ENCODE data around the gene NYNRIN. TPM values are rescaled to one million over a fixed set of nuclear protein-coding genes. Genes with fewer than 3 reads are reported as not detected.
A peak's percentile ranks its signal among the peaks of the same experiment; 100 is the strongest.

Gene NYNRIN
- total and polyA plus RNA-seq, 2 donors (not counting 3 experiments of a cell fraction or from before 2014, with no cell fraction given): 37.2 to 42.8 TPM

DNA sequence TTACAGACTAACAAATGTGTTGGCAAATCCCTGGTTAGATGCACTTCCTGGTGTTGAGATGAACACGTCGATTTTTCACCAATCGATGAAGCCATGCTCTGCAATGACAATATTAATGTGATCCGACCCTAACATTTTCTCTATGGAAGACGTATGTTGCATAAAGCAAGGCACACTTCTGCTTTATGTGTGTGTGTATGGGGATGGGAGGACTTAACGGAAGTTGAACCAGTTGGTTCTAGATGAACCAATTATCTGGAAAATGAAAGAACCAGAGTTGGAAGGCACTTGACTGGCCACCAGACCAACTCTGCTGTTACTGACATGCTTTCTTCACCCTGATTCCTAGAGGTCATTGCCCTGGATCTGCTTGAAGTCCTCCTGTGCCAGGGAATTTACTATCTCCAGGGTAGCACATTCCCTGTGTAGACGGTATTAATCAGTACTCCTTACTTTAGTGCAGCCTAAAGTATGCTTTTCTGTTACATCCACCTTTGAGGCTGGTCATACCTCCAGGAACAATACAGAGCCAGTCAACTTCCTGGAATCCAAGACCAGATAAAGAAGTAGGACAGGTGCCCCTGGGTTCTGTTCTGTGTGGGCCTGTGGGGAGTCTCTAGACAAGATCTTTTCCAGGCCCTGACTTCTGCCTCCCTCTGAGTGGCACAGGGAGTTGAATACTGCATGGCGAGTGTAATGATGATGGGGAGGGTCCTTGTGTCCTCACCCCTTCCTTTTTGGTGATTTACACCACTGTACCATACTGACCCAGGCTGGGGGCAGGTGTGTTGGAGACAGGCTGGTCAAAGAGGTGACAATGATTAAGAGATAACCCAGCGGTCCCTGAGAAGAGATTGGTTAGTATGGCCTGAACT lies 39.7 kb downstream of the NYNRIN start:
- H2AFZ ChIP-seq (ENCODE audit: low read depth, low read length): no peak overlapping the region
- no peaks in the 10 kb centered on the region for H3K9me3 ChIP-seq (replicated peaks; ENCODE audit: control insufficient read depth, insufficient read depth, low read length)
- ChIA-PET POLR2A (no interaction called here), CTCF (interaction anchor here (1.3 to 10.2 kb wide), 5 partner anchors 72 to 141 kb away, joined by 3 to 811 read pairs (median 28); partner anchors contain the start of genes ADCY4, CIDEB and RIPK3)
- FAIRE-seq (no peak), DNase-seq (ENCODE audit: low read depth, low spot score) (no peak)
- H3K27ac ChIP-seq (ENCODE audit: insufficient read depth, low read depth, low read length): no peak overlapping the region
- dilution Hi-C loops (cut with MboI; ENCODE audit: extremely low pct_ligation_motif_present, low sequenced_read_pairs): no loop called here
- no peaks in the 10 kb centered on the region for H3K27me3 ChIP-seq (ENCODE audit: control insufficient read depth in 2 of 2, insufficient read depth in 2 of 2, low read length in 2 of 2)
- intact Hi-C loops (cut with micrococcal nuclease): no loop called here
- no peaks in the 10 kb centered on the region for H3K9me1 ChIP-seq (replicated peaks; ENCODE audit: control insufficient read depth, extremely low read depth, insufficient read depth, low read length)
- H3K4me1 ChIP-seq (ENCODE audit: control insufficient read depth, extremely low read depth, insufficient read depth, low read length): peaks cover 39% of the 10 kb centered on the region
- H3K4me2 ChIP-seq (ENCODE audit: insufficient read depth, low read length): no peak overlapping the region
- H3K4me3 ChIP-seq (replicated peaks in 1 of 3; ENCODE audit: insufficient read depth in 1 of 3, low read depth in 1 of 3, low read length in 3 of 3): no peak overlapping the region
- H4K20me1 ChIP-seq (replicated peaks; ENCODE audit: control insufficient read depth, extremely low read depth, insufficient read depth, low read length): no peaks in the 10 kb centered on the region
- H3K79me2 ChIP-seq (ENCODE audit: control insufficient read depth, insufficient read depth, low read length): peaks cover 3% of the 10 kb centered on the region
- TSS peak; percentile 0 for BruUV-seq (replicated peaks)
- TF ChIP-seq POLR2A (IDR thresholded peaks at IDR 0.05; ENCODE audit: low read depth, low read length) (no peak), EZH2 (IDR thresholded peaks at IDR 0.05; ENCODE audit: borderline replicate concordance, low read depth, low read length, severe bottlenecking) (no peak), GATA2 (IDR thresholded peaks at IDR 0.05; ENCODE audit: insufficient read depth, insufficient read length, low read depth, low read length) (no peak), POLR2AphosphoS5 (IDR thresholded peaks at IDR 0.05; ENCODE audit: insufficient read depth, low read depth, low read length) (no peak), MYC (IDR thresholded peaks at IDR 0.05; ENCODE audit: low read depth, low read length) (no peak), JUN (IDR thresholded peaks at IDR 0.05; ENCODE audit: borderline replicate concordance, insufficient read depth, insufficient read length, low read depth) (no peak), FOS (IDR thresholded peaks at IDR 0.05; ENCODE audit: borderline replicate concordance, insufficient read depth, low read length) (no peak)
- TF ChIP-seq, protein P1, sequence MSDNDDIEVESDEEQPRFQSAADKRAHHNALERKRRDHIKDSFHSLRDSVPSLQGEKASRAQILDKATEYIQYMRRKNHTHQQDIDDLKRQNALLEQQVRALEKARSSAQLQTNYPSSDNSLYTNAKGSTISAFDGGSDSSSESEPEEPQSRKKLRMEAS (IDR thresholded peaks at IDR 0.05; ENCODE audit: insufficient read depth, insufficient read length): no peak
- TF ChIP-seq, protein P2, sequence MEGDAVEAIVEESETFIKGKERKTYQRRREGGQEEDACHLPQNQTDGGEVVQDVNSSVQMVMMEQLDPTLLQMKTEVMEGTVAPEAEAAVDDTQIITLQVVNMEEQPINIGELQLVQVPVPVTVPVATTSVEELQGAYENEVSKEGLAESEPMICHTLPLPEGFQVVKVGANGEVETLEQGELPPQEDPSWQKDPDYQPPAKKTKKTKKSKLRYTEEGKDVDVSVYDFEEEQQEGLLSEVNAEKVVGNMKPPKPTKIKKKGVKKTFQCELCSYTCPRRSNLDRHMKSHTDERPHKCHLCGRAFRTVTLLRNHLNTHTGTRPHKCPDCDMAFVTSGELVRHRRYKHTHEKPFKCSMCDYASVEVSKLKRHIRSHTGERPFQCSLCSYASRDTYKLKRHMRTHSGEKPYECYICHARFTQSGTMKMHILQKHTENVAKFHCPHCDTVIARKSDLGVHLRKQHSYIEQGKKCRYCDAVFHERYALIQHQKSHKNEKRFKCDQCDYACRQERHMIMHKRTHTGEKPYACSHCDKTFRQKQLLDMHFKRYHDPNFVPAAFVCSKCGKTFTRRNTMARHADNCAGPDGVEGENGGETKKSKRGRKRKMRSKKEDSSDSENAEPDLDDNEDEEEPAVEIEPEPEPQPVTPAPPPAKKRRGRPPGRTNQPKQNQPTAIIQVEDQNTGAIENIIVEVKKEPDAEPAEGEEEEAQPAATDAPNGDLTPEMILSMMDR (IDR thresholded peaks at IDR 0.05; ENCODE audit: extremely low read depth in 1 of 2, insufficient read depth in 1 of 2, low read depth in 1 of 2, low read length in 2 of 2): no peak
- peaks cover 9 to 25% of the 10 kb centered on the region in 2 experiments for H3K36me3 ChIP-seq (ENCODE audit: control insufficient read depth in 2 of 2, extremely low read depth in 1 of 2, insufficient read depth in 2 of 2, low read length in 2 of 2)
- no peak overlapping the region for H3K9ac ChIP-seq (replicated peaks; ENCODE audit: extremely low read depth, insufficient read depth, low read length)

All from endothelial cell of umbilical vein (primary cell).